Peyer's patch (tissue), 4 donors: ENCODE data around the gene RMND5B. TPM values are rescaled to one million over a fixed set of nuclear protein-coding genes. Genes with fewer than 3 reads are reported as not detected.
"Not testable (repeated sequence)": the region's sequence is repeated elsewhere in the genome, so short reads cannot be mapped to it uniquely, and the experiment has no call there.

Experiments used
- DNase-seq, 3 donors: peaks; one replicate each; pipeline ENCODE4 v3.0.0-alpha.2; 2017 to 2019
- H3K27ac ChIP-seq, 4 donors: fragments of 200-600 bp; sonication (generic); one replicate each; pipeline ENCODE4 v1.5.1; 2016 to 2019
- H3K27me3 ChIP-seq, 2 donors: fragments of 200-600 bp; sonication (generic); one replicate each; pipeline ENCODE4 v1.5.1; 2019
- H3K36me3 ChIP-seq, 3 donors: fragments of 200-600 bp; sonication (generic); one replicate each; pipeline ENCODE4 v1.5.1; 2016 to 2019
- H3K4me1 ChIP-seq, 4 donors: fragments of 200-600 bp; sonication (generic); one replicate each; pipeline ENCODE4 v1.5.1; 2016 to 2019
- H3K4me3 ChIP-seq, 4 donors: fragments of 200-600 bp; sonication (generic); 1 replicate in 3 of 4; 2 replicates in 1 of 4; pipeline ENCODE4 v1.5.1; 2016 to 2019; ENCODE audit warnings: mild to moderate bottlenecking in 1 of 4
- H3K9me3 ChIP-seq, 4 donors: fragments of 200-600 bp; sonication (generic); one replicate each; pipeline ENCODE4 v1.5.1; 2016 to 2019; ENCODE audit warnings: mild to moderate bottlenecking in 1 of 4
- CTCF ChIP-seq, 6 experiments: fragments of 450-650 bp in 4 of 6; fragments of 200-600 bp in 2 of 6; sonication (generic) in 1 of 6; IDR thresholded peaks; one replicate each; pipeline ENCODE4 v1.5.1; 2017 to 2019; ENCODE audit warnings: antibody characterized with exemption in 6 of 6, mild to moderate bottlenecking in 3 of 6, moderate library complexity in 1 of 6
- POLR2A ChIP-seq, 2 donors: fragments of 450-650 bp; IDR thresholded peaks; one replicate each; pipeline ENCODE4 v1.5.1; 2017; ENCODE audit warnings: antibody characterized with exemption in 2 of 2, mild to moderate bottlenecking in 2 of 2, moderate library complexity in 2 of 2
- total RNA-seq, 4 donors: library from RNA; depleted of rRNA; stranded (reverse); fragments of >200 nt; gene quantifications; one replicate each; pipeline ENCODE4 v1.1.0, GENCODE V29; 2016

Gene RMND5B, protein sequence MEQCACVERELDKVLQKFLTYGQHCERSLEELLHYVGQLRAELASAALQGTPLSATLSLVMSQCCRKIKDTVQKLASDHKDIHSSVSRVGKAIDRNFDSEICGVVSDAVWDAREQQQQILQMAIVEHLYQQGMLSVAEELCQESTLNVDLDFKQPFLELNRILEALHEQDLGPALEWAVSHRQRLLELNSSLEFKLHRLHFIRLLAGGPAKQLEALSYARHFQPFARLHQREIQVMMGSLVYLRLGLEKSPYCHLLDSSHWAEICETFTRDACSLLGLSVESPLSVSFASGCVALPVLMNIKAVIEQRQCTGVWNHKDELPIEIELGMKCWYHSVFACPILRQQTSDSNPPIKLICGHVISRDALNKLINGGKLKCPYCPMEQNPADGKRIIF
- total RNA-seq, result 10 to 100 TPM; 35.9 to 59.4 (median 51.7) TPM

DNA sequence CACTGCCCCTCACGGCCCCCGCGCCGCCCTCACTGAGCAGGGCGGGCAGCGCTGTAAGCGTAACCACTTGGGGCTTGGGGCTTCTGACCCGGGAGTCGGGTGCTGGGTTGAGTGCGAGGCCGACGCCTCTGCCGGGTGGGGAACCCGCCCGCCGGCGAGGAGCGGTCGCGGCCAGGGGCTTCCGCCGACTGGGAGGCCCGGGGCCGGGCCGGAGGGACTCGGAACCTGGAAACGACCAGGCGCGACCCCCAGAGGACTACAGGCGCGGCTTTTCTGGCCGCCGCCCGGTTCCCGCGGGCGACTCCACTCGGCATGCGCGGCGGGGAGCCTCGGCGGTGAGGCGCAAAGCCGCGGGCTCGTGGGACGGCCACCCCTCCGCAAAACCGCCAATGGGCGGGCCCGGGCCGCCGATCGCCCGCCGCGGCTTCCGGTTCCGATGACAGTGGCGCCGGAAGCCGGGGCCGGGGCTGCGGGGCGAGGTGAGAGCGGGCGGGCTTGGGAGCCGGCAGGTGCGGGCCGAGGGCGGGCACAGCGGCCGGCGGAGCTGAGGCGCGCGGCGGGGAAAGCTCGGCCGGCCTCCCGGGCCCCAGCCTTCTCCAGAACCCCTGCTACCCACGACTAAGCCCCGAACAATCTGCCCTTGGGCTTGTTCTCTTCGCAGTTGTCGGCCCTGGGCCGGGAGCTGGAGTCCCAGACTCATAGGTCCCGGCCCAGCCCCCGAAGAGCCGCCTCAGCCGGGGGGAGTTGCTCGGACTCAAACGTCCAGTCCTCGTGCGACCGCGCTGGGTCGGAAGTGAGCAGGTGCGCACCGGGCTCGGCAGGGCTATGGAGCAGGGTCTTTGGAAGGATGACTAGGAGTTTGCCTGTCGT lies at the start of gene RMND5B:
Gene RMND5B, plus strand, starts transcription at position 439 of the 870 bp plus-strand sequence. CDS start 7,106 bp downstream, outside the sequence.
- H3K36me3 ChIP-seq, result peaks cover 0 to 17% (median 0%) of the 10 kb centered on the region in 3 donors
- H3K9me3 ChIP-seq, result no peaks in the 10 kb centered on the region
- peak within 1 kb of the TSS; percentile 62 to 77 (median 74) for H3K4me3 ChIP-seq
- peak; percentile 77 to 92 (median 92) for DNase-seq
- peak within 1 kb of the TSS; percentile 85 to 90 (median 86) for H3K27ac ChIP-seq
- TF ChIP-seq POLR2A (IDR thresholded peaks at IDR 0.05) (peak; percentile 58 to 79), CTCF (IDR thresholded peaks at IDR 0.05) (peak in 1 of 6 experiments; percentile 6)
- no peaks in the 10 kb centered on the region for H3K27me3 ChIP-seq
- H3K4me1 ChIP-seq, result peaks cover 0 to 15% (median 0%) of the 10 kb centered on the region in 4 donors

GRCh38 chr5:178081571-178082243 lies 49.1 kb upstream of the RMND5B start:
- no peak for DNase-seq
- TF ChIP-seq POLR2A (IDR thresholded peaks at IDR 0.05), result no peak
- TF ChIP-seq CTCF (IDR thresholded peaks at IDR 0.05), result no peak
- no peaks in the 10 kb centered on the region for H3K36me3 ChIP-seq
- H3K27ac ChIP-seq, result no peak overlapping the region
- H3K4me1 ChIP-seq, result no peaks in the 10 kb centered on the region
- H3K27me3 ChIP-seq, result no peaks in the 10 kb centered on the region
- H3K4me3 ChIP-seq, result no peak overlapping the region
- no peaks in the 10 kb centered on the region for H3K9me3 ChIP-seq

GRCh38 chr5:178083922-178084321 lies 46.9 kb upstream of the RMND5B start:
- H3K36me3 ChIP-seq, result no peaks in the 10 kb centered on the region
- no peak overlapping the region for H3K27ac ChIP-seq
- H3K4me1 ChIP-seq, result no peaks in the 10 kb centered on the region
- no peaks in the 10 kb centered on the region for H3K27me3 ChIP-seq
- no peak overlapping the region for H3K4me3 ChIP-seq
- TF ChIP-seq POLR2A (IDR thresholded peaks at IDR 0.05) (no peak), CTCF (IDR thresholded peaks at IDR 0.05) (no peak)
- DNase-seq, result no peak
- no peaks in the 10 kb centered on the region for H3K9me3 ChIP-seq

- Histone ChIP-seq H3K4me3 (no peak overlapping the region), H3K9me3 (no peaks in the 10 kb centered on the region), H3K4me1 (no peaks in the 10 kb centered on the region), H3K36me3 (no peaks in the 10 kb centered on the region), H3K27ac (no peak overlapping the region), H3K27me3 (no peaks in the 10 kb centered on the region)
- no peak for TF ChIP-seq POLR2A (IDR thresholded peaks at IDR 0.05)
- TF ChIP-seq CTCF (IDR thresholded peaks at IDR 0.05), result no peak
- DNase-seq, result no peak
These were observed 45.5 kb upstream of the RMND5B start for GRCh38 chr5:178085316-178085715.

GRCh38 chr5:178086266-178086665 lies 44.5 kb upstream of the RMND5B start:
- Histone ChIP-seq H3K9me3 (no peaks in the 10 kb centered on the region), H3K4me3 (no peak overlapping the region), H3K27ac (no peak overlapping the region), H3K4me1 (no peaks in the 10 kb centered on the region), H3K27me3 (no peaks in the 10 kb centered on the region), H3K36me3 (no peaks in the 10 kb centered on the region)
- TF ChIP-seq POLR2A (IDR thresholded peaks at IDR 0.05) (no peak), CTCF (IDR thresholded peaks at IDR 0.05) (no peak)
- DNase-seq, result no peak

GRCh38 chr5:178087199-178087598 lies 43.6 kb upstream of the RMND5B start:
- H3K27me3 ChIP-seq, H3K27ac ChIP-seq, DNase-seq, H3K4me1 ChIP-seq, H3K9me3 ChIP-seq, H3K4me3 ChIP-seq, H3K36me3 ChIP-seq: not testable (repeated sequence)
